ENCODE results near the gene ALKBH4.
A peak's percentile ranks its signal among the peaks of the same experiment; 100 is the strongest.
"Not testable (repeated sequence)": the region's sequence is repeated elsewhere in the genome, so short reads cannot be mapped to it uniquely, and the experiment has no call there.

The ALKBH4 gene, protein sequence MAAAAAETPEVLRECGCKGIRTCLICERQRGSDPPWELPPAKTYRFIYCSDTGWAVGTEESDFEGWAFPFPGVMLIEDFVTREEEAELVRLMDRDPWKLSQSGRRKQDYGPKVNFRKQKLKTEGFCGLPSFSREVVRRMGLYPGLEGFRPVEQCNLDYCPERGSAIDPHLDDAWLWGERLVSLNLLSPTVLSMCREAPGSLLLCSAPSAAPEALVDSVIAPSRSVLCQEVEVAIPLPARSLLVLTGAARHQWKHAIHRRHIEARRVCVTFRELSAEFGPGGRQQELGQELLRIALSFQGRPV

DNA sequence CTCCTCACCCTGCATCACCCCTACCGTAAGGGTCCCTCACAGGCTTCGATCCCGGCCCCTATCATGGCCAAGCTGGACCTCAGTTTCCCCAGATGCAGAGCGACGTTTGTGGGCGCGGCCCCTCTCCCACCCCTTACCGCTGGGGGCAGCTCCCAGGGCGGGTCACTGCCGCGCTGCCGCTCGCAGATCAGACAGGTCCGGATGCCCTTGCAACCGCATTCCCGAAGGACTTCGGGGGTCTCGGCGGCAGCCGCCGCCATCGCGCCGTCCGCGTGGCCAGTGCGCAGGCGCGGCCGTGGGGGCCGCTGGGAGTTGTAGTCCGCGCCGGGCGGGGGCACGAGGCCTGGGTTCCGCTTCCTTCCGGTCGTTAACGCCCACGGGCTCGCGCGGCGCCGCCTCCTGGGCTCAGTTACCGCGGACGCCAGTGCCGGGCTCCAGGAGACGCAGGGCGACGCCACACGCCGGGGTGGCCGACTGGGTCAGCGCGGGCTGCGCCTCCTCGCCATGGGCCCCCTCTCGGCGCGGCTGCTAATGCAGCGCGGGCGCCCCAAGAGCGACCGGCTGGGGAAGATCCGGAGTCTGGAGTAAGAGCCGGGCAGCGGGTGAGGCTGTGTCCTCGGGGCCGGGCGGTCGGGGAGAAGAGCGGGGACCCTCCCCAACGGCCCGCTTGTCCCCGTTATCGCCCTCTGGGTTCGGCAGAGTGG lies at the start of gene ALKBH4, which contains the start of gene LRWD1:
Gene ALKBH4, minus strand, starts transcription at position 287 of the 704 bp plus-strand sequence. Its CDS starts 27 bp downstream, at position 260.
Gene LRWD1, plus strand, starts transcription at position 408 of the 704 bp plus-strand sequence. Its CDS starts 97 bp downstream, at position 505.
- Histone ChIP-seq H3K4me1 (ENCODE audit: control insufficient read depth, insufficient read depth, low read length) (peaks cover 12% of the 10 kb centered on the region), H3K4me3 (ENCODE audit: low read length) (peak within 1 kb of the TSS; percentile 82), H3K27me3 (ENCODE audit: control insufficient read depth, insufficient read depth, low read length) (no peaks in the 10 kb centered on the region), H3K27ac (ENCODE audit: low read depth, low read length) (peak within 1 kb of the TSS; percentile 41), H3K9ac (ENCODE audit: low read length) (peak within 1 kb of the TSS; percentile 75), H3K36me3 (ENCODE audit: control insufficient read depth, insufficient read depth, low read length) (peaks cover 3% of the 10 kb centered on the region)

DNA sequence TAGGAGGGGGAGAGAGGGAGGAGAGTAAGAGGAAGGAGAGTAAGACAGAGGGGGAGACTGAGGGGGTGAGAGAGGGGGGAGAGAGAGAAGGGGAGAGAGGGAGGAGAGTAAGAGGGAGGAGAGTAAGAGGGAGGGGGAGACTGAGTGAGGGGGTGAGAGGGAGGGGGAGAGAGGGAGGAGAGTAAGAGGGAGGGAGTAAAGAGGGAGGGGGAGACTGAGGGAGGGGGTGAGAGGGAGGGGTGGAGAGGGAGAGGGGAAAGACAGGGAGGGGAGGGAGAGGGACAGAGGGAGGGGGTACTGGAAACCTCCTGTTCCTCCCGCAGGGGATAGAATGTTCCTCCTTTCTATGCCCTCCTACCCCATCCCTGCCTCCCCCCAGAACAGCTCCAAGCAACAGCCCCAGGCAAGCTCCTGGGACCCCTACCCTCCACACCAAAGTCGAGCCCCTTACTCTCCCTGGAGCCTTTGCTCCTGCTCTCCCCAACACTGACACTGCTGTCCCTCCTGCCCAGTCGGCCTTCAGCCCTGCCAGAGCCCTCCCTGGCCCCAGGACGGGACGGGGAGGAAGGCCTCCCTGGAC lies 48.1 kb upstream of the ALKBH4 start:
- peak overlapping the region; percentile 4 for H3K4me3 ChIP-seq (ENCODE audit: low read length)
- H3K4me1 ChIP-seq (ENCODE audit: control insufficient read depth, insufficient read depth, low read length); H3K27me3 ChIP-seq (ENCODE audit: control insufficient read depth, insufficient read depth, low read length); H3K9ac ChIP-seq (ENCODE audit: low read length); H3K36me3 ChIP-seq (ENCODE audit: control insufficient read depth, insufficient read depth, low read length): not testable (repeated sequence)
- H3K27ac ChIP-seq (ENCODE audit: low read depth, low read length): peak overlapping the region; percentile 72

- H3K27me3 ChIP-seq (ENCODE audit: control insufficient read depth, insufficient read depth, low read length); H3K36me3 ChIP-seq (ENCODE audit: control insufficient read depth, insufficient read depth, low read length); H3K4me3 ChIP-seq (ENCODE audit: low read length); H3K9ac ChIP-seq (ENCODE audit: low read length); H3K4me1 ChIP-seq (ENCODE audit: control insufficient read depth, insufficient read depth, low read length): not testable (repeated sequence)
- peak overlapping the region; percentile 72 for H3K27ac ChIP-seq (ENCODE audit: low read depth, low read length)
These were observed 47.3 kb upstream of the ALKBH4 start for GRCh38 chr7:102511860-102512522.

- H3K9ac ChIP-seq (ENCODE audit: low read length); H3K27me3 ChIP-seq (ENCODE audit: control insufficient read depth, insufficient read depth, low read length); H3K4me3 ChIP-seq (ENCODE audit: low read length); H3K4me1 ChIP-seq (ENCODE audit: control insufficient read depth, insufficient read depth, low read length); H3K36me3 ChIP-seq (ENCODE audit: control insufficient read depth, insufficient read depth, low read length); H3K27ac ChIP-seq (ENCODE audit: low read depth, low read length): not testable (repeated sequence)
These were observed 45.9 kb upstream of the ALKBH4 start for GRCh38 chr7:102510575-102510974.

DNA sequence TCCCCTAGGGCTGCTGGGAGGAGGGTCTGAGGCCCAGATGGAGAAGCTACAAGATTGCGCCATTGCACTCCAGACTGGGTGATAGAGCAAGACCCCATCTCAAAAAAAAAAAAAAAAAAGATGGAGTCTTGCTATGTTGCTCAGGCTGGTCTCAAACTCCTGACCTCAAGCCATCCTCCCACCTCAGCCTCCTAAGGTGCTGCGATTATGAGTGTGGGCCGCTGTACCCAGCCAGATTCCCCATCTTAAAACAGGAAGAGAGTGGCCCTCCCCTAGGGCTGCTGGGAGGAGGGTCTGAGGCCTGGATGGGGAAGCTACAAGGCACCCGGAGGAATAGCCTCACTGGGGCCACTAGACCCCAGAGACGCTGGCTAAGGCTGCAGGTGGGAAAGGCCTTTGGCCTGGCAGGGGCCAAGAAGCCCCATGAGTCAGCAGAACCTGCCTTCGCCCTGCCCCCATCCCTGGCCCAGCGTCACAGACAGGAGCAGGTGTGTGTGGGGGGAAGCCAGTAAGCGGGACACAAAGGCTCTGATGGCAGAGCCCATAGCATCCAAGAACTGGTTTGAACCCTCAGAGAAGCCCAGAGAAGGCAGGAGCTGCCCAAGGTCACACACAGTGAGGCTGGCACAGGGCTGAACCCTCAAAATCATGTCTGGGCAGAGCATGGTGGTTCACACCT lies 42.9 kb upstream of the ALKBH4 start:
- not testable (repeated sequence) for H3K27ac ChIP-seq (ENCODE audit: low read depth, low read length); H3K4me1 ChIP-seq (ENCODE audit: control insufficient read depth, insufficient read depth, low read length); H3K27me3 ChIP-seq (ENCODE audit: control insufficient read depth, insufficient read depth, low read length); H3K4me3 ChIP-seq (ENCODE audit: low read length); H3K9ac ChIP-seq (ENCODE audit: low read length); H3K36me3 ChIP-seq (ENCODE audit: control insufficient read depth, insufficient read depth, low read length)

DNA sequence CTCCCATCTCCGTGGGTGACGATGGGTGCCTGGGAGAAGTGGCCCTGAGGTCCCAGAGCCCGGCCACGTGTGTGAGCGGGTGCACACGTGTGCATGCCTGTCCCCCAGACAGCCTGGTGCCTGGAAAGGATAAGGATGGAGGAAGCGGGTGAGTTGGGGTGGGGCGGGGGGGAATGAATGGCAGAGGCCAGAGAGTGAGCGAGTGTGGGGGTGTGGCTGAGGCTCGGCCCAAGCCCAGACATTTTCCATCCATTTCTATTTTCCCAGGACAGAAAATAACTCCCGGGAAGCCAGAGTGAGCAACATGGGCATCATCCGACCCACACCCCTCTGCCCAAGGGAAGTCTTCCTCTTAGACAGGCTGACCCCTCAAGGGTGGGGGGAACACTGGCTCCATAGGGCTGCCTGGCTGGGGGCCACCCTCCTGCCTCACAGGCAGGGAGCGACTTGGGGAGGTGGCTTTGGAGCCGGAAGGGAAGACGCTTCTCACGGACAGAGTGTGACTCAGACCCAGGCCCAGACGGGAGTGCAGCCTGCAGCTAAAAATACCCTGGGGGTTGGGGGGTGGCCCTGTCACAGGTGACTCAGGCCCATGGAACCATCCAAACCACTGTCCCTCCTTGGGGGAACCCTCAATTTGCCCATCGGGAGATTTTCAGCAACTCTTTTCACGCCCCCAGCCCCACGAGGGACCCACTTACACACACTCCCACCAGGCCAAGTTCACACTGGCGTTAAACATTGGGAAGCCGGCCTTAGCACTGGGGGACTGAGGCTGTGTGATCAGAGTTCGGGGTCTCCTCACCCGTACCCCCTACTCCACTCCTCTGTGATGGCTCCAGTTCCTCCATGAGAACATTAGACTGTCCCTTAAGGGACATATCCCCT lies 40.9 kb upstream of the ALKBH4 start:
- H3K27me3 ChIP-seq (ENCODE audit: control insufficient read depth, insufficient read depth, low read length); H3K27ac ChIP-seq (ENCODE audit: low read depth, low read length); H3K4me1 ChIP-seq (ENCODE audit: control insufficient read depth, insufficient read depth, low read length): not testable (repeated sequence)

GRCh38 chr7:102503141-102503540 lies 38.5 kb upstream of the ALKBH4 start:
- not testable (repeated sequence) for H3K36me3 ChIP-seq (ENCODE audit: control insufficient read depth, insufficient read depth, low read length); H3K9ac ChIP-seq (ENCODE audit: low read length)

More for the DNA sequence above, 40.9 kb upstream of the ALKBH4 start:
- not testable (repeated sequence) for H3K4me3 ChIP-seq (ENCODE audit: low read length); H3K9ac ChIP-seq (ENCODE audit: low read length); H3K36me3 ChIP-seq (ENCODE audit: control insufficient read depth, insufficient read depth, low read length)

DNA sequence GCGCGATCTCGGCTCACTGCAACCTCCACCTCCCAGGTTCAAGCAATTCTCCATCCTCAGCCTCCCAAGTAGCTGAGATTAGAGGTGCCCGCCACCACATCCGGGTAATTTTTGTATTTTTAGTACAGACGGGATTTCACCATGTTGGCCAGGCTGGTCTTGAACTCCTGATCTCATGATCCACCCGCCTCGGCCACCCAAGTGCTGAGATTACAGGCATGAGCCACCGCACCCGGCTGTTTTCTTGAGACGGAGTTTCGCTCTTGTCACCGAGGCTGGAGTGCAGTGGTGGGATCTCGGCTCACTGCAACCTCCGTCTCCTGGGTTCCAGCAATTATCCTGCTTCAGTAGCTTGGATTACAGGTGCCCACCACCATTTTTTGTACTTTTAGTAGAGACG lies 33.7 kb upstream of the ALKBH4 start:
- H3K27ac ChIP-seq (ENCODE audit: low read depth, low read length); H3K9ac ChIP-seq (ENCODE audit: low read length); H3K4me3 ChIP-seq (ENCODE audit: low read length); H3K27me3 ChIP-seq (ENCODE audit: control insufficient read depth, insufficient read depth, low read length); H3K4me1 ChIP-seq (ENCODE audit: control insufficient read depth, insufficient read depth, low read length); H3K36me3 ChIP-seq (ENCODE audit: control insufficient read depth, insufficient read depth, low read length): not testable (repeated sequence)

More at GRCh38 chr7:102503141-102503540, 38.5 kb upstream of the ALKBH4 start:
- not testable (repeated sequence) for H3K4me3 ChIP-seq (ENCODE audit: low read length); H3K27me3 ChIP-seq (ENCODE audit: control insufficient read depth, insufficient read depth, low read length); H3K27ac ChIP-seq (ENCODE audit: low read depth, low read length); H3K4me1 ChIP-seq (ENCODE audit: control insufficient read depth, insufficient read depth, low read length)

DNA sequence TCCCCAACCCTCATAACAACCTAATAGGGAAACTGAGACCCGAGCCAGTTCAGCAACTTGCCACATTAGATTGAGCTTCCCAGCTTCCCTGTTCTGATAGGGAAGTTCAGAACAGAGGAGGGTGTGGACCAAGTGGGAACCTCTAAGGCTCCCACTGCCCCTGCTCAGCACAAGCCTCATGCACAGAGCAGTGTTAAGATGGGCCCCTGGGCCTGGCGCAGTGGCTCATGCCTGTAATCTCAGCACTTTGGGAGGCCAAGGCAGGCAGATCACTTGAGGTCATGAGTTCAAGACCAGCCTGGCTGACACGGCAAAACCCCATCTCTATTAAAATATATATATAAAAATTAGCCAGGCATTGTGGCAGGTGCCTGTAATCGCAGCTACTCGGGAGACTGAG lies 32.6 kb upstream of the ALKBH4 start:
- H3K4me1 ChIP-seq (ENCODE audit: control insufficient read depth, insufficient read depth, low read length); H3K36me3 ChIP-seq (ENCODE audit: control insufficient read depth, insufficient read depth, low read length); H3K27me3 ChIP-seq (ENCODE audit: control insufficient read depth, insufficient read depth, low read length); H3K9ac ChIP-seq (ENCODE audit: low read length); H3K27ac ChIP-seq (ENCODE audit: low read depth, low read length); H3K4me3 ChIP-seq (ENCODE audit: low read length): not testable (repeated sequence)

DNA sequence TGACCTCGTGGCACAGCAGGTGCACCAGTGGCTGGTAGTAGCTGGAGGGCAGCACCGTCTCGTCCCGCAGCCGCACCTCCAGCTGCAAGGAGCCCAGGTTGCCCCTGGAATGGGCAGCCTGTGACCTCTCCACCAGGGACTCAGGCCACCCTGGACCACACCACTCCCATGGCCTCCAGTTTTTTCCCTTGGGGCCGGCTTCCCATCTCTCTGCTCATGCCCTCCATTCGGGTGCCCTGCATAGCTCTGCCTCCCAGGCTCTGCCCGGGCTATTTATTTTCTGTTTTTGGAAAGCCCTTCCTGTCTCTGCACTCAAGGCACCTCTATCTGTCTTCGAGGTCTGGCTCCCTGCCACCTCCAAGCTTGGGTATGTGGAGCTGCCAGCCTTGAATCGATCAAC lies 32.2 kb upstream of the ALKBH4 start:
- H3K4me1 ChIP-seq (ENCODE audit: control insufficient read depth, insufficient read depth, low read length); H3K27me3 ChIP-seq (ENCODE audit: control insufficient read depth, insufficient read depth, low read length); H3K36me3 ChIP-seq (ENCODE audit: control insufficient read depth, insufficient read depth, low read length); H3K9ac ChIP-seq (ENCODE audit: low read length); H3K27ac ChIP-seq (ENCODE audit: low read depth, low read length); H3K4me3 ChIP-seq (ENCODE audit: low read length): not testable (repeated sequence)

- not testable (repeated sequence) for H3K36me3 ChIP-seq (ENCODE audit: control insufficient read depth, insufficient read depth, low read length); H3K27ac ChIP-seq (ENCODE audit: low read depth, low read length); H3K4me1 ChIP-seq (ENCODE audit: control insufficient read depth, insufficient read depth, low read length); H3K27me3 ChIP-seq (ENCODE audit: control insufficient read depth, insufficient read depth, low read length); H3K9ac ChIP-seq (ENCODE audit: low read length); H3K4me3 ChIP-seq (ENCODE audit: low read length)
These were observed 29.9 kb upstream of the ALKBH4 start for GRCh38 chr7:102494473-102495149.
